Activated CD4-positive, alpha-beta T cell treated with anti-CD3 and anti-CD28 coated beads for 4 hours (primary cell): ENCODE measurements around the gene ZBED3.

Source experiments
- DNase-seq, 2 donors: peaks; one replicate each; pipeline ENCODE4 v3.0.0-alpha.2; 2020

The ZBED3 gene

GRCh38 chr5:77076961-77077828 is 9.9 kb downstream of the ZBED3 start:
- peak; percentile 24 to 44 for DNase-seq

- no peak for DNase-seq
Observed at GRCh38 chr5:77074745-77075144, 12.3 kb downstream of the ZBED3 start.

DNA sequence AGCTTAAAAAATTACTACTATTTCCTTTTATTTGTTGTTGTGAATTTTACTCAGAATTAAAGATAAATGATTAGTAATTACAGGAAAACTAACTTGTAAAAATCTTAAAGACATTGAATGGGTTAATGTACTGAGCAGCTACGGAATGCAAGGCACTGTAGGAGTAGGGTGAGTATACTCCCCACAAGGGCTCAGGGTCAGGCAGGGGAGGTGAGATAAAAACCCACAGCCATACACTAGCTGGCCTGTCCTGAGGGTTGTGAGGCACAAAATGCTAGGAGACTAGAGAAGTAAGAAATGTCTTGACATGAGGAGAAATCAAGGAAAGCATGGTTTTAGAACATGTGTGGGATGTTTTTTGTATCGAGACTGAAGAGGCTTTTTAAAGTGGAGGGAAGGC is 13.4 kb downstream of the ZBED3 start:
- DNase-seq, result no peak

DNA sequence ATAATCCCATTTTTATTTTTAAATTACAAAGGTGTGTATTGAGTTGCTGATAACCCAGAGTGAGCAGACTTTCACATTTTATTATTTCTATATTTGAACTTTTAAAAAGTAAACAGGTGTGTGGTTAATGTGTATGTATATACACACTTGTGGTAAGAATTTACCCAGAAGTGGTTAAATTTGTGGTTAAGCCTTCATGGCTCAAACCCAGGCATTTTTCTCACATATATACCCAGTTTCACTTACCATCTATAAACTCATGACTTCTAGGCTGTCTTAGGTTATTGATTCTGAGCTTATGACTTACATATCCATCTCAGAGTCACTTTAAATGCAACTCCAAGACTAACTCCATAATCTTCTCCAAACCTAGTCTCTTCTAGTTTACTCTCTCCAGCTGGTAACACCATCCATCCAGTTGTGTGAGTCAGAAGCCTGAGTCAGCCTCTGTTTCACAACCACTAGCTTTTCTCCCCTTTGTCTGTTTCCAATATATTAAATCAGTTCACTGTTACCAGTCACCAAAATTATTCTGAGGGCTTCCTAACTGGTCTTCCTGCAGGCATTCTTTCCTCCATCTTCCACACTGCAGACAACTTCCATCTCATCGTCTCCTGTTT is 20.2 kb downstream of the ZBED3 start:
- no peak for DNase-seq

DNA sequence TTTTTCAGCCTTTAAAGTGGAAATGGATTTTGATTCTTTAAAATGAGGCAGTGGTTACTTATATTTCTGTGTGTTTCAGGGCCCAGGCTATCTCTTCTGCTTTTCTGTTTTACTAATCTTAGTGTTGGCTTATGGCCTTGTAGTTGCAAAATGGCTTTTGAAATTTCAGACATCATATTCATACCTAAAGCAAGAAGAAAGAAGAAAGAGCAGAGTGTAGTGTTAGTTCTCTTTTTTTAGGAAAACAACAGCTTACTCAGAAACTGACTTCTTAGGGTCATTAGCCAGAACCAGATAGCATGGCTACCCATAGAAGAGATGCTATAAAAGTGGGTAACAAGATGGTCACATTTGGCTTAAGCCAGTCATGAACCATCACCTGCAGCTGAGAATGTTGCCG is 20.9 kb downstream of the ZBED3 start:
- DNase-seq, result no peak

GRCh38 chr5:77065256-77065655 is 21.8 kb downstream of the ZBED3 start:
- no peak for DNase-seq

DNA sequence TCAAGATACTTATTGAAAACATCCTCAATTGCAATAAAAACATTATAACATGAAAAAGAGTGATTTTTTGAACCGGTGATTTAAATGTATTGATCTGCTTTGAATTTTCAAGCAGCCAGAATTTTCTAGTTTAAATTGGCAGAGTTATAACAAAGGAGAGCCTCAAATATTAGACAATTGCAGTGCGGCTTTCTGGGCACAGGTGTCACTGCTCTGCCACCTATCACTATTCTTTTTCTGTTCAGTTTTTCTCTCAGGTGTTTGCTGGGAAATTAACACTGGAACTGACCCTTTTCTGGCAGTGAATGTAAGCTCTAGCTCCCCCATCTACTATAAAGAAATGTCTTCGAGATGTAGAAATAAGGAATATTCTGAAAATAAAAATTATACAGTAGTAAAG is 23.0 kb downstream of the ZBED3 start:
- DNase-seq, result no peak

- no peak for DNase-seq
Observed at GRCh38 chr5:77046416-77047073, 40.5 kb downstream of the ZBED3 start.

GRCh38 chr5:77035950-77036349 is 51.1 kb downstream of the ZBED3 start:
- no peak for DNase-seq

DNA sequence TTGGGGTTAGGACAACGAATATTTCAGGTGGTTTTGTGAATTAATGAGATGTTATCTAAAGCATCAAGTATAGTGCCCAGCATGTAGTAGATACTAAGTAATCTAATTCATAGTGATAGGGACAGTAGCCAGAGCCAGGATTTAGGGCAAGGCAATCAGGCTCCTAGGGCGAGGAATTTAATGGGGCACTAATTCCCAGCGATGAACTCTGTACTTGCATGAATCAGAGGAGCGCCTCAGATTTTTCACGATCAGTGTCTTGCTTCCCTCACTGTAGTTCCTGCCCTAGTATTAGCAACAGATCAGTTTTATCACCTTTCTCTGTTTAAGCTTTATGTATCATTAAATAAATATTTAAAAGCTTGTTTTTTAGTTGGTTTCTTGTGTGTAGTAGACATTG is 53.7 kb downstream of the ZBED3 start:
- no peak for DNase-seq

DNA sequence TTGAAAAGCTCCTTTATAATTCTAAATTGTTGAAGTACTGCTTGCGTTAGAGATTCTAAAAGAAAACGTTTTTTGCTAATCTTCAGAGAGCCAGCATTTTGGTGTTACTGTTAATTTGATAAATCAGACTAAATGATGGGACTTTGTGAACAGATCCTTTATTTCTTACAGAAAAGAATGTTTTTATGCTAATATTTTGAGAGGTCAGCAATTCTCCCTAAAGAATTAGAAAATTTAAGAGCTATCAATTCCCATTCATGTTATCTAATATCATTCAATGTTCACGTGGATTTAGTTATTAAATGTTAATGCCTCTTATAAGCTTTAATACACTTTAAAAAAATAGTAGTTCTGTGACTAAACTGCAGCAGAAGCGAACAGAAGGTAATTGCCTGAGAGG is 54.5 kb downstream of the ZBED3 start:
- no peak for DNase-seq

- DNase-seq, result no peak
Observed at GRCh38 chr5:77031891-77032290, 55.2 kb downstream of the ZBED3 start.

DNA sequence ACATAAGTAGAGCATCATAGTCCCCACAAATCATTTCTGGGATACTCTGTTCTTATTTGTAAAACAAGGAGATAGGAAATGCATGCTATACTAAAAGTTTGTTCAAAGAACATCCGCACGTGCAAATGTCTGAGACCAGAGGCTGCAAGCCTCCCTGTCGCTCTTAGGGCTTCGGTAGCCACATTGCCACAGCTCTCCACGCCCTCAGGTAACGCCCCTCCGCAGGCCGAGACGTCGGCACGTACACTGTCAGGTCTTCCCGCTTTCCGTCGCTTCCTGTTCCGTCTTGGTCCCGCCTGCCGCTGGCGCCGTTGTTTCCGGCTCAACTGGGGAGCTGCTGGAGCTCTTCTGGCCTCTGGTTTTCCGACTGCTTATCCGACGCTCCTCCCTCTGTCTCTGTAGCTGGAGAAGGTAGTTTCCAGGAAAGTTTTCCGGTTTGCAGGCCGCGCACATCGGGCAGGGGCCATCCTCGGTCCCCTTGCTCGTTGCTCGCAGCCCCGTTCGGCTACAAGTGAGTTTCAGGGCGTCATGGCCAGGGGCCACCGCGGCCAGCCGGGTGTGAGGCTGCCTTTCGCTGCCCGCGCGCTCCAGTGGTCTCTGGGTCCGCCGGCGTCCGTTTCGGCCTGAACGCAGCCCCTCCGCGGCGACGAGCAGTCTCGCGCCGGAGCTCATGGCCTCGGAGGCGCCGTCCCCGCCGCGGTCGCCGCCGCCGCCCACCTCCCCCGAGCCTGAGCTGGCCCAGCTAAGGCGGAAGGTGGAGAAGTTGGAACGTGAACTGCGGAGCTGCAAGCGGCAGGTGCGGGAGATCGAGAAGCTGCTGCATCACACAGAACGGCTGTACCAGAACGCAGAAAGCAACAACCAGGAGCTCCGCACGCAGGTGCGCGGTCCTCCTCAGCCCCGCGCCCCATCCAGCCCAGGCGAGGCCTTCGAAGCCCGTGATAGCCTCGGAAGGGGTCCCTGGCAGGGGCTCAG is 56.7 kb downstream of the ZBED3 start, which contains the start of gene AGGF1:
AGGF1 (plus strand) TSS at position 308 of the 975 bp plus-strand sequence; CDS start at position 671, 363 bp downstream.
- DNase-seq, result peak; percentile 87

GRCh38 chr5:77029376-77029885 is 57.7 kb downstream of the ZBED3 start:
- no peak for DNase-seq

GRCh38 chr5:77028631-77029375 is 58.3 kb downstream of the ZBED3 start:
- no peak for DNase-seq

GRCh38 chr5:77024490-77024889 is 62.6 kb downstream of the ZBED3 start:
- DNase-seq, result no peak

- DNase-seq, result no peak
Observed at GRCh38 chr5:77022511-77023417, 64.3 kb downstream of the ZBED3 start.
